B cell (primary cell): Measurements from ENCODE around the gene XPC. TPM values are rescaled to one million over a fixed set of nuclear protein-coding genes. Genes with fewer than 3 reads are reported as not detected.

Experiments
- ATAC-seq: fragments of 200-7000 bp; cut with Tn5 transposase; one replicate; pipeline ENCODE4 v1.10.0; 2021; ENCODE audit warnings: low read depth, mild to moderate bottlenecking, moderate number of reproducible peaks, moderate library complexity
- CTCF ChIA-PET: fragments of 350-600 bp; sonication (Branson Sonifier 250); formaldehyde crosslinking; loops from one replicate; lab custom pipeline; 2021; ENCODE audit warnings: antibody characterized with exemption, inconsistent platforms; lab: Charles Lee
- POLR2A ChIA-PET: fragments of 350-600 bp; sonication (Branson Sonifier 250); formaldehyde crosslinking; loops from one replicate; lab custom pipeline; 2021; ENCODE audit warnings: antibody characterized with exemption; lab: Charles Lee
- DNase-seq: peaks from one replicate; pipeline ENCODE4 v3.0.0; 2013
- H2AFZ ChIP-seq: 2 replicates; pipeline ENCODE4 v1.6.1; 2012; ENCODE audit warnings: mild to moderate bottlenecking, low read depth, low read length; ENCODE audit not compliant: insufficient read depth, poor library complexity, severe bottlenecking
- H3K27ac ChIP-seq, 2 donors: 1 replicate in 1 of 2; 2 replicates in 1 of 2; pipeline ENCODE4 v1.5.1; 2012 to 2013; ENCODE audit warnings: low read length in 2 of 2, mild to moderate bottlenecking in 2 of 2, moderate library complexity in 1 of 2
- H3K27me3 ChIP-seq, 4 experiments: fragments of 200-600 bp in 1 of 4; sonication (generic) in 1 of 4; replicated peaks in 1 of 4; 1 replicate in 2 of 4; 2 replicates in 2 of 4; pipeline versions ENCODE4 v1.6.1 to v1.7.0; 2013 to 2016; ENCODE audit warnings: low read length in 3 of 4, mild to moderate bottlenecking in 2 of 4, mixed read lengths in 1 of 4, moderate library complexity in 1 of 4; ENCODE audit not compliant: insufficient read depth in 4 of 4, control insufficient read depth in 3 of 4; ENCODE audit errors: control extremely low read depth in 1 of 4
- H3K36me3 ChIP-seq, 2 experiments: replicated peaks in 1 of 2; 1 replicate in 1 of 2; 2 replicates in 1 of 2; pipeline versions ENCODE4 v1.6.1 to v1.7.1; 2013; ENCODE audit warnings: low read length in 1 of 2; ENCODE audit not compliant: insufficient read depth in 2 of 2, control insufficient read depth in 1 of 2; ENCODE audit errors: control extremely low read depth in 1 of 2, extremely low read depth in 1 of 2
- H3K4me1 ChIP-seq, 2 donors: fragments of 200-600 bp in 1 of 2; sonication (generic) in 1 of 2; 1 replicate in 1 of 2; 2 replicates in 1 of 2; pipeline versions ENCODE4 v1.5.1 to v1.6.1; 2013 to 2017; ENCODE audit warnings: low read length in 2 of 2; ENCODE audit not compliant: control insufficient read depth in 2 of 2, insufficient read depth in 2 of 2
- H3K4me2 ChIP-seq: replicated peaks from 2 replicates; pipeline ENCODE3; 2012; ENCODE audit warnings: mild to moderate bottlenecking, low read depth, low read length; ENCODE audit not compliant: poor library complexity, severe bottlenecking
- H3K4me3 ChIP-seq, 5 experiments: fragments of 200-600 bp in 1 of 5; sonication (generic) in 1 of 5; 1 replicate in 3 of 5; 2 replicates in 2 of 5; pipeline versions ENCODE4 v1.5.1 to v1.7.0; 2011 to 2016; ENCODE audit warnings: low read length in 4 of 5, mild to moderate bottlenecking in 4 of 5, low read depth in 2 of 5, control low read depth in 1 of 5, moderate library complexity in 1 of 5; ENCODE audit not compliant: insufficient read depth in 1 of 5; ENCODE audit errors: control extremely low read depth in 1 of 5, extremely low read depth in 1 of 5
- H3K79me2 ChIP-seq: fragments of 200-600 bp; sonication (generic); one replicate; pipeline ENCODE4 v1.6.0; 2016; ENCODE audit warnings: low read length; ENCODE audit not compliant: control insufficient read depth, insufficient read depth
- H3K9ac ChIP-seq: fragments of 200-600 bp; sonication (generic); 2 replicates; pipeline ENCODE4 v1.6.1; 2017; ENCODE audit warnings: mild to moderate bottlenecking, low read length, moderate library complexity
- H3K9me3 ChIP-seq, 3 donors: one replicate each; pipeline versions ENCODE4 v1.6.1 to v1.7.1; 2013; ENCODE audit warnings: low read length in 2 of 3; ENCODE audit not compliant: control insufficient read depth in 2 of 3, insufficient read depth in 1 of 3; ENCODE audit errors: control extremely low read depth in 1 of 3
- H4K20me1 ChIP-seq: 2 replicates; pipeline ENCODE4 v1.6.0; 2012; ENCODE audit warnings: mild to moderate bottlenecking, low read length; ENCODE audit not compliant: insufficient read depth, control insufficient read depth, poor library complexity, severe bottlenecking
- H3K27ac Mint-ChIP-seq: one replicate; pipeline ENCODE4 v1.8.0; 2021; ENCODE audit warnings: mixed read lengths
- H3K27me3 Mint-ChIP-seq: one replicate; pipeline ENCODE4 v1.8.0; 2021; ENCODE audit warnings: mixed read lengths
- H3K4me1 Mint-ChIP-seq: one replicate; pipeline ENCODE4 v1.8.0; 2021; ENCODE audit warnings: mixed read lengths
- H3K4me3 Mint-ChIP-seq: one replicate; pipeline ENCODE4 v1.8.0; 2021; ENCODE audit warnings: mixed read lengths
- H3K9me3 Mint-ChIP-seq: one replicate; pipeline ENCODE4 v1.8.0; 2022; ENCODE audit warnings: mixed read lengths; ENCODE audit not compliant: insufficient read depth
- CTCF ChIP-seq: fragments of 200-600 bp; IDR thresholded peaks from one replicate; pipeline ENCODE4 v1.8.0; 2022; ENCODE audit warnings: antibody characterized with exemption, mild to moderate bottlenecking
- EZH2 ChIP-seq: IDR thresholded peaks from 2 replicates; pipeline ENCODE4 v1.6.1; 2012; ENCODE audit warnings: borderline replicate concordance, low read depth, mild to moderate bottlenecking, moderate library complexity, low read length; ENCODE audit not compliant: insufficient read depth, poor library complexity, severe bottlenecking
- WGBS: methylation state at CpG from one replicate; pipeline ENCODE4 v1.1.5; 2013; ENCODE audit warnings: missing lambda C conversion rate; ENCODE audit not compliant: insufficient coverage; 5-methylcytosine and 5-hydroxymethylcytosine counted together
- intact Hi-C: fragments of 100-400 bp; cut with micrococcal nuclease; formaldehyde crosslinking; loops from one replicate; pipeline ENCODE4 v1.10.0; 2022
- polyA plus RNA-seq: library from polyadenylated mRNA; depleted of rRNA; stranded (reverse); fragments of >200 nt; gene quantifications from 2 replicates; pipeline ENCODE4 v1.2.3, GENCODE V29; 2012
- total RNA-seq, 2 donors: library from RNA; stranded (reverse); fragments of 120-200 nt in 1 of 2; gene quantifications; 1 replicate in 1 of 2; 2 replicates in 1 of 2; pipeline versions ENCODE4 v1.2.3 to v1.2.4, GENCODE V29; 2013 to 2022

XPC gene
- total and polyA plus RNA-seq, 2 donors (not counting 1 experiment from before 2014, with no cell fraction given) = 22.5 to 67.6 TPM

GRCh38 chr3:14120111-14120920 lies 58.1 kb downstream of the XPC start:
- Histone ChIP-seq H3K4me1 (peaks cover 9 to 12% of the 10 kb centered on the region in 2 donors), H4K20me1 (no peaks in the 10 kb centered on the region), H3K27ac (no peak overlapping the region), H3K79me2 (peaks cover 48% of the 10 kb centered on the region), H2AFZ (no peak overlapping the region), H3K4me2 (no peak overlapping the region), H3K4me3 (no peak overlapping the region), H3K36me3 (peaks cover 3 to 26% of the 10 kb centered on the region in 2 experiments), H3K27me3 (no peaks in the 10 kb centered on the region), H3K9me3 (no peaks in the 10 kb centered on the region), H3K9ac (no peak overlapping the region)
- WGBS = 99% methylated on average over 11 of the region's 11 CpGs
- ChIA-PET POLR2A (no interaction called here), CTCF (no interaction called here)
- H3K27me3 Mint-ChIP-seq = no peaks in the 10 kb centered on the region
- no peak overlapping the region for H3K27ac Mint-ChIP-seq
- peaks cover 21% of the 10 kb centered on the region for H3K4me1 Mint-ChIP-seq
- intact Hi-C loops = loop anchor here (5.0 to 10.0 kb wide), 4 partner anchors 42 to 1563 kb away; partner anchors contain the start of genes BTD, HACL1 and MKRN2
- no peaks in the 10 kb centered on the region for H3K9me3 Mint-ChIP-seq
- no peak for DNase-seq
- no peak for ATAC-seq
- TF ChIP-seq CTCF = no peak
- TF ChIP-seq EZH2 = no peak
- no peak overlapping the region for H3K4me3 Mint-ChIP-seq

- Histone ChIP-seq H2AFZ (no peak overlapping the region), H3K4me3 (no peak overlapping the region), H3K4me1 (peaks cover 9 to 11% of the 10 kb centered on the region in 2 donors), H4K20me1 (no peaks in the 10 kb centered on the region), H3K36me3 (peaks cover 3 to 33% of the 10 kb centered on the region in 2 experiments), H3K79me2 (peaks cover 42% of the 10 kb centered on the region), H3K27ac (no peak overlapping the region), H3K9ac (no peak overlapping the region), H3K27me3 (no peaks in the 10 kb centered on the region), H3K9me3 (no peaks in the 10 kb centered on the region), H3K4me2 (no peak overlapping the region)
- TF ChIP-seq CTCF (no peak), EZH2 (no peak)
- no CpG with 5 or more reads among the region's 2 CpGs for WGBS
- DNase-seq (no peak), ATAC-seq (no peak)
- intact Hi-C loops = loop anchor here (5.0 to 10.0 kb wide), 4 partner anchors 43 to 1562 kb away; partner anchors contain the start of genes BTD, HACL1 and MKRN2
- Mint-ChIP-seq H3K4me1 (peaks cover 21% of the 10 kb centered on the region), H3K27ac (no peak overlapping the region), H3K4me3 (no peak overlapping the region), H3K9me3 (no peaks in the 10 kb centered on the region), H3K27me3 (no peaks in the 10 kb centered on the region)
- CTCF ChIA-PET = no interaction called here
- POLR2A ChIA-PET = no interaction called here
Observed at GRCh38 chr3:14119651-14120050, 58.8 kb downstream of the XPC start.
